ENCODE data around the gene PAEP.

DNA sequence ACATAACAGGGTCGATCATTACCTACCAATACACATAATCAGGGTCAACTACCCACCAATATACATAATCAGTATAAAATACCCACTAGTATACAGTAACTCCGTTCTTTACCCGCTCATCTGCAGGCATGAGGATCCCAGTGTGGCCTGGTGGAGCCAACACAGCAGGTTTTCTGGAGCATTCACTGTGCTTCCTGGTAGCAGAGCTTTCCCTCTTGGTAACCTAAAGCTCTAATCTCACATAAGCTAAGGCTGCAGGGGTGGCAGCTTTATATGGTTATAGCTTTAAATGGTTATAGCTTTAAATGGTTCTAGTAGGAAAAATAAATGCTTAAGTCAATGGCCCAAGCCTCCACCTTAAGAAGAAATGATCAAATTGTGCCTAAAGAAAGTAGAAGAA is 28.4 kb upstream of the PAEP start:
- no peak for TF ChIP-seq POLR2A (IDR thresholded peaks at IDR 0.05)
- TF ChIP-seq, protein P1, sequence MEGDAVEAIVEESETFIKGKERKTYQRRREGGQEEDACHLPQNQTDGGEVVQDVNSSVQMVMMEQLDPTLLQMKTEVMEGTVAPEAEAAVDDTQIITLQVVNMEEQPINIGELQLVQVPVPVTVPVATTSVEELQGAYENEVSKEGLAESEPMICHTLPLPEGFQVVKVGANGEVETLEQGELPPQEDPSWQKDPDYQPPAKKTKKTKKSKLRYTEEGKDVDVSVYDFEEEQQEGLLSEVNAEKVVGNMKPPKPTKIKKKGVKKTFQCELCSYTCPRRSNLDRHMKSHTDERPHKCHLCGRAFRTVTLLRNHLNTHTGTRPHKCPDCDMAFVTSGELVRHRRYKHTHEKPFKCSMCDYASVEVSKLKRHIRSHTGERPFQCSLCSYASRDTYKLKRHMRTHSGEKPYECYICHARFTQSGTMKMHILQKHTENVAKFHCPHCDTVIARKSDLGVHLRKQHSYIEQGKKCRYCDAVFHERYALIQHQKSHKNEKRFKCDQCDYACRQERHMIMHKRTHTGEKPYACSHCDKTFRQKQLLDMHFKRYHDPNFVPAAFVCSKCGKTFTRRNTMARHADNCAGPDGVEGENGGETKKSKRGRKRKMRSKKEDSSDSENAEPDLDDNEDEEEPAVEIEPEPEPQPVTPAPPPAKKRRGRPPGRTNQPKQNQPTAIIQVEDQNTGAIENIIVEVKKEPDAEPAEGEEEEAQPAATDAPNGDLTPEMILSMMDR (IDR thresholded peaks at IDR 0.05): no peak
